ENCODE data around the gene SLC8A2. TPM values are rescaled to one million over a fixed set of nuclear protein-coding genes. Genes with fewer than 3 reads are reported as not detected.
A peak's percentile ranks its signal among the peaks of the same experiment; 100 is the strongest.

SLC8A2 gene
- total RNA-seq, 3 donors from 2014 or later (not counting 1 experiment from before 2014, with no cell fraction given): 0.20 TPM; not detected in 2

- no peak overlapping the region for H3K27ac Mint-ChIP-seq
- intact Hi-C loops (cut with micrococcal nuclease): no loop called here
Measured at GRCh38 chr19:47459477-47459876, 12.2 kb downstream of the SLC8A2 start.

DNA sequence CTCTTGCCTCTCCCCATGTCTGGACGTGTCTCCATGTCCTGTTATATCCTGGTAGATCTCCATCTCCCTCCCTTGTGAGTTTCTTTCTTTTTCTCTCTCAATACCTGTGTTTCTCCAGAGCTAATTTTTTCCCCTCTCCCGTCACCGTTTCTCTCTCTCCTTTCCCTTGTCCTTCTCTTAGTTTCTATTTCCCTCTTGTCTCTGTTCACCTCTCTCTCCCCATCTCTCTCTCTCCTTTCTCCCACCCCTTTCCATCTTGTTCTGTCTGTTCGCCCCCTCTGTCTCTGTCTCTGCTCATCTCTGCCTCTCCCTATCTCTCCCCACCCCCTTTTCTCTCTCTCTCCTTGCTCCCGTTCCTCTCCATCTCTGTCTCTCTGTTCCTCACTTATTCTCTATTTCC is 13.0 kb downstream of the SLC8A2 start:
- Histone ChIP-seq H3K4me3 (ENCODE audit: low read length) (no peak overlapping the region), H3K27ac (ENCODE audit: low read length) (no peak overlapping the region), H3K4me1 (ENCODE audit: control insufficient read depth, insufficient read depth, low read length) (no peaks in the 10 kb centered on the region), H3K27me3 (ENCODE audit: control insufficient read depth, insufficient read depth, low read length) (peaks cover 22% of the 10 kb centered on the region), H3K9me3 (ENCODE audit: control insufficient read depth, insufficient read depth, low read length) (peaks cover 6% of the 10 kb centered on the region), H3K36me3 (ENCODE audit: control insufficient read depth, insufficient read depth, low read length) (no peaks in the 10 kb centered on the region)
- DNase-seq (no peak), ATAC-seq (no peak)
- intact Hi-C loops (cut with micrococcal nuclease): no loop called here
- Mint-ChIP-seq H3K4me1 (no peaks in the 10 kb centered on the region), H3K36me3 (no peaks in the 10 kb centered on the region), H3K27ac (no peak overlapping the region), H3K4me3 (no peak overlapping the region), H3K9me3 (peaks cover 0 to 2% of the 10 kb centered on the region in 2 donors), H3K27me3 (ENCODE audit: low read depth in 2 of 2) (peaks cover 21 to 22% of the 10 kb centered on the region in 2 donors)
- TF ChIP-seq, protein P1, sequence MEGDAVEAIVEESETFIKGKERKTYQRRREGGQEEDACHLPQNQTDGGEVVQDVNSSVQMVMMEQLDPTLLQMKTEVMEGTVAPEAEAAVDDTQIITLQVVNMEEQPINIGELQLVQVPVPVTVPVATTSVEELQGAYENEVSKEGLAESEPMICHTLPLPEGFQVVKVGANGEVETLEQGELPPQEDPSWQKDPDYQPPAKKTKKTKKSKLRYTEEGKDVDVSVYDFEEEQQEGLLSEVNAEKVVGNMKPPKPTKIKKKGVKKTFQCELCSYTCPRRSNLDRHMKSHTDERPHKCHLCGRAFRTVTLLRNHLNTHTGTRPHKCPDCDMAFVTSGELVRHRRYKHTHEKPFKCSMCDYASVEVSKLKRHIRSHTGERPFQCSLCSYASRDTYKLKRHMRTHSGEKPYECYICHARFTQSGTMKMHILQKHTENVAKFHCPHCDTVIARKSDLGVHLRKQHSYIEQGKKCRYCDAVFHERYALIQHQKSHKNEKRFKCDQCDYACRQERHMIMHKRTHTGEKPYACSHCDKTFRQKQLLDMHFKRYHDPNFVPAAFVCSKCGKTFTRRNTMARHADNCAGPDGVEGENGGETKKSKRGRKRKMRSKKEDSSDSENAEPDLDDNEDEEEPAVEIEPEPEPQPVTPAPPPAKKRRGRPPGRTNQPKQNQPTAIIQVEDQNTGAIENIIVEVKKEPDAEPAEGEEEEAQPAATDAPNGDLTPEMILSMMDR (IDR thresholded peaks at IDR 0.05): no peak
- WGBS (ENCODE audit: insufficient coverage): 42% methylated on average over 5 of the region's 5 CpGs

More at GRCh38 chr19:47459477-47459876, 12.2 kb downstream of the SLC8A2 start:
- no peak overlapping the region for H3K4me3 Mint-ChIP-seq
- DNase-seq: no peak
- no peaks in the 10 kb centered on the region for H3K36me3 Mint-ChIP-seq
- peaks cover 0 to 2% of the 10 kb centered on the region in 2 donors for H3K9me3 Mint-ChIP-seq
- 90% methylated on average over 8 of the region's 14 CpGs for whole genome bisulfite sequencing (ENCODE audit: insufficient coverage)
- Histone ChIP-seq H3K27ac (ENCODE audit: low read length) (no peak overlapping the region), H3K4me3 (ENCODE audit: low read length) (no peak overlapping the region), H3K9me3 (ENCODE audit: control insufficient read depth, insufficient read depth, low read length) (peaks cover 6% of the 10 kb centered on the region), H3K36me3 (ENCODE audit: control insufficient read depth, insufficient read depth, low read length) (no peaks in the 10 kb centered on the region), H3K4me1 (ENCODE audit: control insufficient read depth, insufficient read depth, low read length) (no peaks in the 10 kb centered on the region), H3K27me3 (ENCODE audit: control insufficient read depth, insufficient read depth, low read length) (peaks cover 20% of the 10 kb centered on the region)
- peak in 1 of 3 donors; percentile 28 for ATAC-seq
- TF ChIP-seq, protein P1 (IDR thresholded peaks at IDR 0.05): no peak
- peaks cover 21 to 25% of the 10 kb centered on the region in 2 donors for H3K27me3 Mint-ChIP-seq (ENCODE audit: low read depth in 2 of 2)
- no peaks in the 10 kb centered on the region for H3K4me1 Mint-ChIP-seq

DNA sequence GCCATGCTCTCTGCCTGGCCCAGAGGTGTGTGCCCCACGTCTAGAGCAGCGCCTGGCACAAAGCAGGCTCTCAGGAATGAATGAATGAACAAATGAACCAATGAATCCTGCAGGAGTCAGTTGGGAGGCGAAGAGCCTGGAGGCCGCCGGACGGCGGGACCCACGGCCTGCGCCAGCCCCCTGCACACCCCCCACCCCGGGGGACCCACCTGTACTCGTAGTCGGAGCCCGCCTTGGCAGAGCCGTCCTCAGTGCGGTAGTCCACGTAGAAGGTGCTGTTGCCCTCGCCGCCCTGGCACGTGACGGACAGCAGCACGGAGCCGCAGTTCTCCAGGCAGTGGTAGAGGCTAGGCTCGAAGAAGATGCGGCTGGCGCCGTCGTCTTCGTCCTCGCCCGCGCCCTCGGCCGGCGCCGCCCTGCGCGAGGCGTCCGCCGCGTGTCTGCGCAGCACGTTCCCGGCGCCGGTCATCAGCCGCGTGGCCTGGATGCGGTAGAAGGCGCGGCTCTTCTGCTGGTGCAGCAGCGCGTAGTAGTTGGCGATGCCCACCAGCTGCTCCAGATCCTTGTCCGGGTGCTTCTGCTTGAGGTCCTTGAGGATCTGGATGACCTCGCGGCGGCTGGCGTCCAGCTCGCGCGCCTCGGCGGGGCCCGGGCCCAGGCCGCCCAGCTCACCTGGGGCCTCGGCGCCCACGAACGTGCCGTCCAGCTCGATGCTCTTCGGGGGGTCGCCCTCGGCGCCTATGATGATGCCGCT is 14.8 kb downstream of the SLC8A2 start:
- no peak overlapping the region for H3K4me3 Mint-ChIP-seq
- H3K9me3 Mint-ChIP-seq: peaks cover 0 to 2% of the 10 kb centered on the region in 2 donors
- H3K4me1 ChIP-seq (ENCODE audit: control insufficient read depth, insufficient read depth, low read length): no peaks in the 10 kb centered on the region
- DNase-seq (no peak), ATAC-seq (no peak)
- no peaks in the 10 kb centered on the region for H3K4me1 Mint-ChIP-seq
- intact Hi-C loops (cut with micrococcal nuclease): no loop called here
- H3K27me3 ChIP-seq (ENCODE audit: control insufficient read depth, insufficient read depth, low read length): peaks cover 22% of the 10 kb centered on the region
- no peak overlapping the region for H3K27ac Mint-ChIP-seq
- H3K27ac ChIP-seq (ENCODE audit: low read length): no peak overlapping the region
- peaks cover 20 to 21% of the 10 kb centered on the region in 2 donors for H3K27me3 Mint-ChIP-seq (ENCODE audit: low read depth in 2 of 2)
- no peaks in the 10 kb centered on the region for H3K36me3 Mint-ChIP-seq
- H3K9me3 ChIP-seq (ENCODE audit: control insufficient read depth, insufficient read depth, low read length): peaks cover 6% of the 10 kb centered on the region
- TF ChIP-seq, protein P1 (IDR thresholded peaks at IDR 0.05): no peak
- H3K4me3 ChIP-seq (ENCODE audit: low read length): no peak overlapping the region
- 33% methylated on average over 77 of the region's 77 CpGs for WGBS (ENCODE audit: insufficient coverage)
- H3K36me3 ChIP-seq (ENCODE audit: control insufficient read depth, insufficient read depth, low read length): no peaks in the 10 kb centered on the region
